ENCODE measurements around the gene FARS2. TPM values are rescaled to one million over a fixed set of nuclear protein-coding genes. Genes with fewer than 3 reads are reported as not detected.

Gene FARS2
- total and polyA plus RNA-seq, 11 donors, result 11.4 to 24.6 (median 20.5) TPM

DNA sequence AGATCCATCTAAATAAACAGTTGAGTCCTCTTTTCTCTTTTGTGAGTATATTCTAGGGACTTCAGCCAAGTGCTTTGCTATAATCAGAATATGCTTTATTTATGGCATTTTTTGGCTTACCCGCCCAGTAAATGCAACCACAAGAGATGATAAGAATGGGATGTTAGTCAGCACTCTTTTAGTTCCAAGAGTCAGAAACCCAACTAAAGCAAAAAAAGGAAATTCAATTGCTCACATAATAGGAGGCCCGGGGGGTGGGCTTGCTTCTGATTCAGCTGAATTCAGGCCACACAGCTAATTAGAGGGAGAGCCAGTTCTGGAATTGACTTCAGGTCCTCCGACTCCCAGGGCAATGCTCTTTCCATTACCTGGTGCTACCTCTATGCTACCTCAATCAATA lies 250.6 kb downstream of the FARS2 start:
- Histone ChIP-seq H3K36me3 (no peaks in the 10 kb centered on the region), H3K27ac (no peak overlapping the region), H3K4me3 (no peak overlapping the region), H3K27me3 (no peaks in the 10 kb centered on the region), H3K4me1 (peaks cover 0 to 9% (median 0%) of the 10 kb centered on the region in 12 donors), H3K9me3 (no peaks in the 10 kb centered on the region)
- no peak for DNase-seq
- TF ChIP-seq, protein P1, sequence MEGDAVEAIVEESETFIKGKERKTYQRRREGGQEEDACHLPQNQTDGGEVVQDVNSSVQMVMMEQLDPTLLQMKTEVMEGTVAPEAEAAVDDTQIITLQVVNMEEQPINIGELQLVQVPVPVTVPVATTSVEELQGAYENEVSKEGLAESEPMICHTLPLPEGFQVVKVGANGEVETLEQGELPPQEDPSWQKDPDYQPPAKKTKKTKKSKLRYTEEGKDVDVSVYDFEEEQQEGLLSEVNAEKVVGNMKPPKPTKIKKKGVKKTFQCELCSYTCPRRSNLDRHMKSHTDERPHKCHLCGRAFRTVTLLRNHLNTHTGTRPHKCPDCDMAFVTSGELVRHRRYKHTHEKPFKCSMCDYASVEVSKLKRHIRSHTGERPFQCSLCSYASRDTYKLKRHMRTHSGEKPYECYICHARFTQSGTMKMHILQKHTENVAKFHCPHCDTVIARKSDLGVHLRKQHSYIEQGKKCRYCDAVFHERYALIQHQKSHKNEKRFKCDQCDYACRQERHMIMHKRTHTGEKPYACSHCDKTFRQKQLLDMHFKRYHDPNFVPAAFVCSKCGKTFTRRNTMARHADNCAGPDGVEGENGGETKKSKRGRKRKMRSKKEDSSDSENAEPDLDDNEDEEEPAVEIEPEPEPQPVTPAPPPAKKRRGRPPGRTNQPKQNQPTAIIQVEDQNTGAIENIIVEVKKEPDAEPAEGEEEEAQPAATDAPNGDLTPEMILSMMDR (IDR thresholded peaks at IDR 0.05), result no peak
- no peak for TF ChIP-seq POLR2A (IDR thresholded peaks at IDR 0.05)
- intact Hi-C loops (cut with DNase I), result no loop called here
- ATAC-seq, result no peak
- 78 to 88% (median 82%) methylated on average over 3 of the region's 3 CpGs for WGBS, 4 donors

DNA sequence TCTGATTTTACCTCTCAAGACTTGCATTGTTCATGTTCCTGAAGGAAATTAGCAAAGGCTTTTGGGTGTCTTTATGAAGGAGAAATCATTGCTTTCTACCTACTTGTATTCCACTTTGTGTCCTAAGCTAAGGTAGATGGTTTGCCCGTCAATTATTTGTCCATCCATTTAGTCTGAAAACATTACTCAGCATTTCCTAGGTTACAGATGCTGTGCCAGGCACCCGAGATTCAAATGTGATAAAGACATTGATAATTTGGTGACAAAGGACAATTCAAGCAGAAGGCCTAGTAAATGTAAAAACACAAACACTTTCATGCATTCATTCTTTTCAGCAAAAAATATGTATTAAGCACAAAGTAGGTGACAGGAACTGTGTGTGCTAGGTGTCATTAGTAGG lies 251.1 kb downstream of the FARS2 start:
- H3K9me3 ChIP-seq, result no peaks in the 10 kb centered on the region
- DNase-seq, result no peak
- H3K27ac ChIP-seq, result no peak overlapping the region
- H3K27me3 ChIP-seq, result no peaks in the 10 kb centered on the region
- WGBS, 4 donors, result 91 to 95% (median 94%) methylated on average over 2 of the region's 2 CpGs
- peaks cover 0 to 9% (median 0%) of the 10 kb centered on the region in 12 donors for H3K4me1 ChIP-seq
- ATAC-seq, result no peak
- no peak for TF ChIP-seq POLR2A (IDR thresholded peaks at IDR 0.05)
- TF ChIP-seq, protein P1 (IDR thresholded peaks at IDR 0.05), result no peak
- intact Hi-C loops (cut with DNase I), result no loop called here
- H3K36me3 ChIP-seq, result no peaks in the 10 kb centered on the region
- H3K4me3 ChIP-seq, result no peak overlapping the region

DNA sequence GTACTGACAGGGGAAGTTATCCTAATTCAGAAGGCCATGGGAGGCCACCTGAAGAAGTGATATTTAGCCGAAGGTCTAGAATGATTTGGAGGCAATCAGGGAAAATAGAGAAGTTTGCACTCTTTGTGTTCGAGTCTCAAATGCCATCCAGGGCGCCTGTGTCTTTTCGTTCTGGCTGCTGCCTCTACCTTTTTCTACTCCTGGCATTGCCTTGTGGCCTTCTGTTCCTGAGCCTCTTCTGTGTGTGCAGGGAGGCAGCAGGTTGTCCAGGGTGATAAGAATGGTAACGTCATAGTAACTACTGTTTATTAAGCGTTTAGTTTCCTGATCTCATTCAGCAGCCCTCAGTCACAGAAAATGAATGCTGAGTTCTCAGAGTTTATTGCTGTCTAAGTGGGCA lies 252.1 kb downstream of the FARS2 start:
- H3K27ac ChIP-seq, result no peak overlapping the region
- H3K36me3 ChIP-seq, result no peaks in the 10 kb centered on the region
- DNase-seq (no peak), ATAC-seq (no peak)
- intact Hi-C loops (cut with DNase I), result no loop called here
- no peaks in the 10 kb centered on the region for H3K27me3 ChIP-seq
- no peaks in the 10 kb centered on the region for H3K9me3 ChIP-seq
- 87 to 90% (median 90%) methylated on average over 6 of the region's 6 CpGs for WGBS, 4 donors
- TF ChIP-seq POLR2A (IDR thresholded peaks at IDR 0.05), result no peak
- TF ChIP-seq, protein P1 (IDR thresholded peaks at IDR 0.05), result no peak
- no peak overlapping the region for H3K4me3 ChIP-seq
- H3K4me1 ChIP-seq, result peaks cover 0 to 9% (median 0%) of the 10 kb centered on the region in 12 donors

DNA sequence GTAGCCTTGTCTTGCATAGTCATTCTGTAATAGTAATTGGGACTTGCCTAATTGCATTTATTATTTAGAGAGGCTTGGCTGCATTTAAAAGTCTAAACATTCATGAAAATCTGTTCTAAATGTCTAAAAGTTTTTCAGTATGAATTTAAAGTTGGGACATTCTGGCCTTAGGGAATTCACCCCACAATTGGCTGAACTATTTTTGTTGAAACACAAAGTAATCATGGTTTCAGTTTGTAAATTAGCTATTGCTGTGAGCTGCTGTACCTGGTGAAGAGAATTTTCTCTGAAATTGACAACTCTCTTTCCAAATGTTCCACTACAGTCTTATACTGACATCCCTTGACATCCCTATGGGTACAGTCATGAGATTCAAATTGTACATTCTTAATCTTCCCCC lies 253.0 kb downstream of the FARS2 start:
- no peaks in the 10 kb centered on the region for H3K9me3 ChIP-seq
- no peak for DNase-seq
- TF ChIP-seq POLR2A (IDR thresholded peaks at IDR 0.05), result no peak
- TF ChIP-seq, protein P1 (IDR thresholded peaks at IDR 0.05), result no peak

More for the DNA sequence above, 253.0 kb downstream of the FARS2 start:
- intact Hi-C loops (cut with DNase I), result no loop called here
- Histone ChIP-seq H3K4me1 (peaks cover 0 to 9% (median 0%) of the 10 kb centered on the region in 12 donors), H3K36me3 (no peaks in the 10 kb centered on the region), H3K27ac (no peak overlapping the region), H3K4me3 (no peak overlapping the region), H3K27me3 (no peaks in the 10 kb centered on the region)
- no peak for ATAC-seq
